T47D (cell line): ENCODE results near the gene DTL.
A peak's percentile ranks its signal among the peaks of the same experiment; 100 is the strongest.
"Not testable (repeated sequence)": the region's sequence is repeated elsewhere in the genome, so short reads cannot be mapped to it uniquely, and the experiment has no call there.

Source experiments
- DNase-seq, 2 experiments: peaks; one replicate each; pipeline versions ENCODE4 v3.0.0 to v3.0.0-alpha.2; 2011 to 2012; ENCODE audit warnings: low read depth in 1 of 2, low spot score in 1 of 2
- JUND ChIP-seq: IDR thresholded peaks from 2 replicates; pipeline ENCODE4 v1.6.1; 2012; ENCODE audit warnings: low read depth
- in situ Hi-C: cut with HindIII; loops from 2 replicates; pipeline ENCODE4 v1.10.0; 2016; ENCODE audit warnings: low sequenced_read_pairs, low pct_unique_long_range_greater_than_20kb

DTL gene

GRCh38 chr1:212013672-212014071 lies 21.9 kb upstream of the DTL start:
- DNase-seq, result peak in 1 of 2 experiments; percentile 82
- in situ Hi-C loops, result no loop called here

GRCh38 chr1:212020975-212021374 lies 14.6 kb upstream of the DTL start:
- DNase-seq, result no peak
- in situ Hi-C loops, result no loop called here
- no peak for TF ChIP-seq JUND

More at GRCh38 chr1:212013672-212014071, 21.9 kb upstream of the DTL start:
- TF ChIP-seq JUND, result no peak

GRCh38 chr1:212021563-212021962 lies 14.0 kb upstream of the DTL start:
- no peak for TF ChIP-seq JUND
- DNase-seq, result no peak
- in situ Hi-C loops, result no loop called here

- in situ Hi-C loops, DNase-seq: not testable (repeated sequence)
Measured at GRCh38 chr1:212022908-212023307, 12.6 kb upstream of the DTL start.

GRCh38 chr1:212024469-212025149 lies 10.9 kb upstream of the DTL start:
- DNase-seq, result no peak
- in situ Hi-C loops, result no loop called here
- no peak for TF ChIP-seq JUND

GRCh38 chr1:212027727-212028126 lies 7.8 kb upstream of the DTL start:
- DNase-seq, in situ Hi-C loops: not testable (repeated sequence)

GRCh38 chr1:212030936-212031528 lies 4.5 kb upstream of the DTL start:
- in situ Hi-C loops, result no loop called here
- DNase-seq, result no peak
- no peak for TF ChIP-seq JUND

GRCh38 chr1:212034516-212035122 lies 929 bp upstream of the DTL start:
- in situ Hi-C loops, result no loop called here
- TF ChIP-seq JUND, result no peak
- DNase-seq, result peak in 1 of 2 experiments; percentile 31

GRCh38 chr1:212035835-212036605 lies 472 bp downstream of the DTL start:
- in situ Hi-C loops, result no loop called here
- TF ChIP-seq JUND, result no peak
- no peak for DNase-seq

- TF ChIP-seq JUND, result no peak
- in situ Hi-C loops, result no loop called here
- no peak for DNase-seq
Measured at GRCh38 chr1:212037900-212038299, 2.4 kb downstream of the DTL start.

- no peak for TF ChIP-seq JUND
- no peak for DNase-seq
- in situ Hi-C loops, result no loop called here
Measured at GRCh38 chr1:212039622-212040021, 4.1 kb downstream of the DTL start.

GRCh38 chr1:212040629-212041412 lies 5.3 kb downstream of the DTL start:
- in situ Hi-C loops, result no loop called here
- TF ChIP-seq JUND, result no peak
- DNase-seq, result no peak
